ENCODE measurements around the gene RELL1.

The RELL1 gene

DNA sequence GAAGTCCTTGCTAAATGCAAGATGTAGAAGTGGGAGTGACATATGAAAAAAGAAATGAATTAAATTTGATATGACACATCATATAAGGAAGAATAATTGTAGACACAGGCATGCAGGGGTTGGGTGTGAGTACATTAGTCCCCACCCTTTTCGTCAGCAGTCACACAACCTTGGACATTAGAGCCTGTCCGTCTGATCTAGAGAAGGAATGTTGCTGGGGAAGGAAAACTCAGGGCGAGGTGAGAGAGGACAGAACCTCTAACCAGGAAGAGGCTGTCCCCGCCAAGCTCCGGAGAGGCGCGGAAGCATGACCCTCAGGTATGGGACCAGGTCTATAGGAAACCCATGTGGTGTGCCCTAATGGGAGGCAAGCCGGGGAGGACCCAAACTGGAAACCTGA lies 102.1 kb downstream of the RELL1 start:
- DNase-seq (ENCODE audit: low read depth), result no peak
- H3K4me3 ChIP-seq (ENCODE audit: low read depth, low read length), result no peak overlapping the region
- no peak for TF ChIP-seq CTCF (IDR thresholded peaks at IDR 0.05; ENCODE audit: low read depth, low read length, missing control alignments)

DNA sequence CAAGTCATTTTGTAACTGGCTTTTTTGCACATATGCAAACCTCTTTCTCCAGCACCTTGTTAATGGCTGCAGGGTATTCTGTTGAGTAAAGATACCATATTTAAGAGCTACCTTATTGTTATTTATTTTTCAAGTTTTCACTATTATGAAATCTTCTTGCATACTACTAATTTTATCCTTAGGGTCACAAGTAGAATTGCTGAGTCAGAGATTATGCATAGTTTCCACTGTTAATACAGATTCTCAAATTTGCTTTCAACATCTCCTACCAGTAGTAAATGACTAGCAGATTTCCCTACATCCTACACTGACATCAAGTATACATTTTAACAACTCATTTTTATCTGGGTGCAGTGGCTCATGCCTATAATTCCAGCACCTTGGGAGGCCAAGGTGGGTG lies 112.6 kb downstream of the RELL1 start:
- no peak overlapping the region for H3K4me3 ChIP-seq (ENCODE audit: low read depth, low read length)
- DNase-seq (ENCODE audit: low read depth), result no peak
- no peak for TF ChIP-seq CTCF (IDR thresholded peaks at IDR 0.05; ENCODE audit: low read depth, low read length, missing control alignments)

- H3K4me3 ChIP-seq (ENCODE audit: low read depth, low read length), result no peak overlapping the region
- no peak for DNase-seq (ENCODE audit: low read depth)
- TF ChIP-seq CTCF (IDR thresholded peaks at IDR 0.05; ENCODE audit: low read depth, low read length, missing control alignments), result no peak
These were observed 117.7 kb downstream of the RELL1 start for GRCh38 chr4:37568489-37568888.

GRCh38 chr4:37567836-37568235 lies 118.3 kb downstream of the RELL1 start:
- TF ChIP-seq CTCF (IDR thresholded peaks at IDR 0.05; ENCODE audit: low read depth, low read length, missing control alignments), result no peak
- no peak for DNase-seq (ENCODE audit: low read depth)
- no peak overlapping the region for H3K4me3 ChIP-seq (ENCODE audit: low read depth, low read length)

DNA sequence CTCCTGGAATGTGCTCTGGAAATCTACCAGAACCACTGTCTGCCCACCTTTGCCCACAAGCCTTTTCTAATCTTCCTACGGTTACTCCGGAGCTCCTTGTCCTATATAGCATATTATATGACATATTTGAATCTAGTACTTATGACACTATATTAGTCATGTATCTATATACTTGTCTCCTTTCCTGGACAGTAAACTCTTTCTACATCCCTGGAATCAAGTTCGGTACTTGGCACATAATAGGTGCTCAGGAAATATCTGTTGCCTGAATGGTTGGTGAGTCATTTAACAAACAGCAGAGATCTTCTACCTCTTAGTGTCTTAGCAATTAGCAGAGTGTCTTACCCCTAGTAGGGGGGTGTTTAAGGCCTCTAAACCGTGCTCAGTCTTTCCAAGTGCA lies 123.6 kb downstream of the RELL1 start:
- TF ChIP-seq CTCF (IDR thresholded peaks at IDR 0.05; ENCODE audit: low read depth, low read length, missing control alignments), result no peak
- no peak overlapping the region for H3K4me3 ChIP-seq (ENCODE audit: low read depth, low read length)
- no peak for DNase-seq (ENCODE audit: low read depth)

- no peak overlapping the region for H3K4me3 ChIP-seq (ENCODE audit: low read depth, low read length)
- TF ChIP-seq CTCF (IDR thresholded peaks at IDR 0.05; ENCODE audit: low read depth, low read length, missing control alignments), result no peak
- DNase-seq (ENCODE audit: low read depth), result no peak
These were observed 124.4 kb downstream of the RELL1 start for GRCh38 chr4:37561803-37562207.

GRCh38 chr4:37561196-37561802 lies 124.9 kb downstream of the RELL1 start:
- no peak for DNase-seq (ENCODE audit: low read depth)
- no peak for TF ChIP-seq CTCF (IDR thresholded peaks at IDR 0.05; ENCODE audit: low read depth, low read length, missing control alignments)
- no peak overlapping the region for H3K4me3 ChIP-seq (ENCODE audit: low read depth, low read length)

Data from GM12864 (cell line).